ENCODE measurements around the gene ZNF432. TPM values are rescaled to one million over a fixed set of nuclear protein-coding genes. Genes with fewer than 3 reads are reported as not detected.
"Not testable (repeated sequence)": the region's sequence is repeated elsewhere in the genome, so short reads cannot be mapped to it uniquely, and the experiment has no call there.

Gene ZNF432
- total RNA-seq (2014; rRNA removed; shearing (Covaris generic)), result 4.5 and 5.1 TPM in 2 replicates

- DNase-seq (ENCODE audit: low read depth), result peak; percentile 92
Observed at GRCh38 chr19:52048555-52049501, at the start of gene ZNF432. Gene ZNF432, minus strand, starts transcription at chr19:52048838. Its CDS starts 1,970 bp downstream, at chr19:52046868.

- not testable (repeated sequence) for DNase-seq (ENCODE audit: low read depth)
Observed at GRCh38 chr19:52096416-52096815, 47.8 kb upstream of the ZNF432 start.

- peak; percentile 92 for DNase-seq (ENCODE audit: low read depth)
Observed at GRCh38 chr19:52095172-52096014, 46.8 kb upstream of the ZNF432 start, which contains the start of gene ZNF841. Gene ZNF841, minus strand, starts transcription at chr19:52095765. Its CDS starts 10,964 bp downstream, at chr19:52084801.

- peak; percentile 12 for DNase-seq (ENCODE audit: low read depth)
Observed at GRCh38 chr19:52094526-52095130, 46.0 kb upstream of the ZNF432 start.

- DNase-seq (ENCODE audit: low read depth), result peak; percentile 9
Observed at GRCh38 chr19:52086481-52086880, 37.8 kb upstream of the ZNF432 start.

GRCh38 chr19:52070496-52070895, 21.9 kb upstream of the ZNF432 start:
- peak; percentile 26 for DNase-seq (ENCODE audit: low read depth)

GRCh38 chr19:52069653-52070052, 21.0 kb upstream of the ZNF432 start:
- no peak for DNase-seq (ENCODE audit: low read depth)

- DNase-seq (ENCODE audit: low read depth), result no peak
Observed at GRCh38 chr19:52066258-52066863, 17.7 kb upstream of the ZNF432 start.

GRCh38 chr19:52065399-52065798, 16.8 kb upstream of the ZNF432 start:
- DNase-seq (ENCODE audit: low read depth), result no peak

- DNase-seq (ENCODE audit: low read depth), result not testable (repeated sequence)
Observed at GRCh38 chr19:52056480-52056879, 7.8 kb upstream of the ZNF432 start.

GRCh38 chr19:52051736-52052135, 3.1 kb upstream of the ZNF432 start:
- not testable (repeated sequence) for DNase-seq (ENCODE audit: low read depth)

- DNase-seq (ENCODE audit: low read depth), result no peak
Observed at GRCh38 chr19:52039169-52039568, 9.5 kb downstream of the ZNF432 start.

- DNase-seq (ENCODE audit: low read depth), result peak; percentile 16
Observed at GRCh38 chr19:52034051-52034728, 14.4 kb downstream of the ZNF432 start.

GRCh38 chr19:52028780-52029123, 19.9 kb downstream of the ZNF432 start:
- DNase-seq (ENCODE audit: low read depth), result no peak

- peak; percentile 90 for DNase-seq (ENCODE audit: low read depth)
Observed at GRCh38 chr19:52028027-52028779, 20.4 kb downstream of the ZNF432 start, which contains the start of gene ZNF614. Gene ZNF614, minus strand, starts transcription at chr19:52028379. Its CDS starts 2,634 bp downstream, at chr19:52025745.

- not testable (repeated sequence) for DNase-seq (ENCODE audit: low read depth)
Observed at GRCh38 chr19:52026255-52026990, 22.2 kb downstream of the ZNF432 start.

GRCh38 chr19:52024478-52024877, 24.2 kb downstream of the ZNF432 start:
- not testable (repeated sequence) for DNase-seq (ENCODE audit: low read depth)

- no peak for DNase-seq (ENCODE audit: low read depth)
Observed at GRCh38 chr19:52022193-52022592, 26.4 kb downstream of the ZNF432 start.

GRCh38 chr19:52020506-52020905, 28.1 kb downstream of the ZNF432 start:
- no peak for DNase-seq (ENCODE audit: low read depth)
